Keratinocyte (primary cell): ENCODE data around the gene NCK2.

Source experiments
- CTCF ChIP-seq, 3 experiments: IDR thresholded peaks in 1 of 3; conservative IDR thresholded peaks in 1 of 3; optimal IDR thresholded peaks in 1 of 3; 2 replicates in 2 of 3; 3 replicates in 1 of 3; pipeline versions ENCODE3 to v1.5.1; 2011; ENCODE audit warnings: low read length in 3 of 3, mild to moderate bottlenecking in 3 of 3, moderate library complexity in 2 of 3, control low read depth in 1 of 3, inconsistent platforms in 1 of 3; ENCODE audit not compliant: insufficient read depth in 2 of 3; ENCODE audit errors: extremely low read depth in 1 of 3
- EZH2 ChIP-seq: IDR thresholded peaks from one replicate; pipeline ENCODE4 v1.6.1; 2012; ENCODE audit warnings: inconsistent platforms, mild to moderate bottlenecking, low read length, moderate library complexity

- no peak for TF ChIP-seq CTCF (optimal IDR thresholded peaks at IDR 0.05 in 1 of 3, IDR thresholded peaks at IDR 0.05 in 1 of 3, conservative IDR thresholded peaks at IDR 0.05 in 1 of 3; ENCODE audit: extremely low read depth in 1 of 3, insufficient read depth in 2 of 3, low read length in 3 of 3)
- TF ChIP-seq EZH2: no peak
Observed at GRCh38 chr2:105915005-105915558, 170.4 kb downstream of the NCK2 start.
